K562 (cell line): ENCODE measurements around the gene TAF8. TPM values are rescaled to one million over a fixed set of nuclear protein-coding genes. Genes with fewer than 3 reads are reported as not detected.

ENCODE experiments used
- MEF2A ChIP-seq: IDR thresholded peaks from 2 replicates; pipeline ENCODE4 v1.6.1; 2011; ENCODE audit warnings: low read depth, mild to moderate bottlenecking, low read length, moderate library complexity; ENCODE audit not compliant: control insufficient read depth
- SLC30A9 ChIP-seq: fragments of 250-450 bp; sonication (Bioruptor Pico); IDR thresholded peaks from 2 replicates; pipeline ENCODE4 v1.8.0; 2022; ENCODE audit warnings: mild to moderate bottlenecking, moderate library complexity
- TCF7L2 ChIP-seq: fragments of 150-350 bp; IDR thresholded peaks from 2 replicates; pipeline ENCODE4 v1.6.1; 2016; ENCODE audit warnings: low read depth, mild to moderate bottlenecking, low read length, moderate library complexity
- UBTF ChIP-seq, 2 experiments: IDR thresholded peaks; 2 replicates each; pipeline ENCODE4 v1.6.1; 2012; ENCODE audit warnings: improper control_type of control experiment in 2 of 2, low read depth in 2 of 2, low read length in 2 of 2, borderline replicate concordance in 1 of 2
- ZNF277 ChIP-seq: fragments of 250-450 bp; sonication (Bioruptor Pico); IDR thresholded peaks from 2 replicates; pipeline ENCODE4 v1.8.0; 2022; ENCODE audit warnings: inconsistent platforms, mild to moderate bottlenecking, moderate library complexity, borderline replicate concordance
- polyA plus RNA-seq, 8 experiments: library from polyadenylated mRNA; depleted of rRNA in 4 of 8; stranded (reverse) in 5 of 8; unstranded in 3 of 8; fragments of >200 nt; fragmentation: Nextera tagmentation in 2 of 8; fragmentation: Illumina TruSeq in 1 of 8; extraction: Ambion mirVana in 2 of 8; extraction: Trizol in 1 of 8; gene quantifications; 2 replicates each; pipeline versions ENCODE4 v1.2.1 to v1.2.3, GENCODE V29; 2011 to 2014; ENCODE audit warnings: inconsistent platforms in 1 of 8, missing spikeins in 1 of 8
- total RNA-seq, 7 experiments: library from RNA; depleted of rRNA in 6 of 7; stranded (reverse); fragments of >200 nt in 6 of 7; fragmentation: Illumina TruSeq in 2 of 7; extraction: Trizol in 2 of 7; gene quantifications; 2 replicates each; pipeline versions ENCODE4 v1.2.1 to v1.2.3, GENCODE V29; 2011 to 2021; ENCODE audit warnings: low replicate concordance in 1 of 7
- TF ChIP-seq, protein P1 (sequence below): fragments of 450-650 bp; IDR thresholded peaks from one replicate; pipeline ENCODE4 v1.6.1; 2018; ENCODE audit warnings: mild to moderate bottlenecking, moderate library complexity; ENCODE audit not compliant: partially characterized antibody
- TF ChIP-seq, protein P2 (sequence below): sonication (generic); formaldehyde crosslinking; IDR thresholded peaks from 2 replicates; pipeline ENCODE4 v1.8.1; 2023; ENCODE audit warnings: mild to moderate bottlenecking, missing genetic modification reagents

Gene TAF8
- total and polyA plus RNA-seq, 9 of the 15 experiments (the other 6 are each of a cell fraction or from before 2014, with no cell fraction given), result 29.4 to 84.0 (median 52.6) TPM

DNA sequence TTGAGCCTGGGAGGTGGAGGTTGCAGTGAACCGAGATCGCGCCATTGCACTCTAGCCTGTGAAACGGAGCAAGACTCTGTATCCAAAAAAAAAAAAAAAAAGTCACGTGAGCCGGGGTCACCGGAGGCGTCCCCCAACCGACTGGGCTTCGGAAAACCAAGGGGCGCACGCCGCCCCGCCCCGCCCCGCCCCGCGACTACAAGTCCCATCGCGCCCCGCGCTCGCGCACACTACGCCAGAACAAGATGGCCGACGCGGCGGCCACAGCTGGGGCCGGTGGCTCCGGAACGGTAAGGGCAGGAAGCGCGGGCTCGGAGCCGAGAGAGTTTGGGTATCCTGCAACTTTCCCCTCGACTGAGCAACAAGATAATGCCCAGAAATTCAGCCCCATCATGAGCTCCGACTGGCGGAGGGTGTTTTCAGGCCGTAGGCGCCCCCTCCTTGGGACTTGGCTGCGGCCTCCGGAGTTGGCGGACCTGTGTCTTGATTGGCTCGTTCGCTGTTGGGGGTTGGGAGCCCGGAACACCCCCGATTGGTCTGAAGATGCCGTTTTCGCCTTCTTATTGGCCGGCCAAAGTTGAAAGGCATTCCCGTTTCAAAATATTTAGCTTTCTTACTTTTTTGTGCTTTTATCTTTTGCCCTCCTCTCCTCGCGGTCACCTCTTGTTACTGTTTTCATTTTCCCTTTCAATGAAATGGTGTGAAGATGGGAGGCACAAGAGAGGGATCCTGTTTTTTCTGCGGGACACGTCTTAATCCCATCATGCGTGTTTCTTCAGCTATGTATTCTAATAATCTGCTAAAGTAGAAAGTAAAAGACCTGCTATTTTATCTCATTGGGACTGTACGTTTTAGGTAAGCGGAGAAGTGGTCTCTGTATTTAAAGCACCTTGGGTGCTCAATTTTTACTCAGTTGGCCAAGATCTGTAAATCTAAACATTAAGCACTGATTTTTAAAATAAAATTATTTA, at the start of gene TAF8 (continued):
- TF ChIP-seq, protein P1, sequence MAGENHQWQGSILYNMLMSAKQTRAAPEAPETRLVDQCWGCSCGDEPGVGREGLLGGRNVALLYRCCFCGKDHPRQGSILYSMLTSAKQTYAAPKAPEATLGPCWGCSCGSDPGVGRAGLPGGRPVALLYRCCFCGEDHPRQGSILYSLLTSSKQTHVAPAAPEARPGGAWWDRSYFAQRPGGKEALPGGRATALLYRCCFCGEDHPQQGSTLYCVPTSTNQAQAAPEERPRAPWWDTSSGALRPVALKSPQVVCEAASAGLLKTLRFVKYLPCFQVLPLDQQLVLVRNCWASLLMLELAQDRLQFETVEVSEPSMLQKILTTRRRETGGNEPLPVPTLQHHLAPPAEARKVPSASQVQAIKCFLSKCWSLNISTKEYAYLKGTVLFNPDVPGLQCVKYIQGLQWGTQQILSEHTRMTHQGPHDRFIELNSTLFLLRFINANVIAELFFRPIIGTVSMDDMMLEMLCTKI, result no peak
- TF ChIP-seq ZNF277 (CRISPR knock-in tag) (no peak), MEF2A (no peak), TCF7L2 (peak; percentile 77; the same call in 1 of the 2 replicates), UBTF (IDR thresholded peaks at IDR 0.05; ENCODE audit: borderline replicate concordance in 1 of 2, low read depth in 2 of 2, low read length in 2 of 2) (no peak; a peak in 1 of 4 replicates), SLC30A9 (CRISPR knock-in tag) (no peak)
- TF ChIP-seq, protein P2, sequence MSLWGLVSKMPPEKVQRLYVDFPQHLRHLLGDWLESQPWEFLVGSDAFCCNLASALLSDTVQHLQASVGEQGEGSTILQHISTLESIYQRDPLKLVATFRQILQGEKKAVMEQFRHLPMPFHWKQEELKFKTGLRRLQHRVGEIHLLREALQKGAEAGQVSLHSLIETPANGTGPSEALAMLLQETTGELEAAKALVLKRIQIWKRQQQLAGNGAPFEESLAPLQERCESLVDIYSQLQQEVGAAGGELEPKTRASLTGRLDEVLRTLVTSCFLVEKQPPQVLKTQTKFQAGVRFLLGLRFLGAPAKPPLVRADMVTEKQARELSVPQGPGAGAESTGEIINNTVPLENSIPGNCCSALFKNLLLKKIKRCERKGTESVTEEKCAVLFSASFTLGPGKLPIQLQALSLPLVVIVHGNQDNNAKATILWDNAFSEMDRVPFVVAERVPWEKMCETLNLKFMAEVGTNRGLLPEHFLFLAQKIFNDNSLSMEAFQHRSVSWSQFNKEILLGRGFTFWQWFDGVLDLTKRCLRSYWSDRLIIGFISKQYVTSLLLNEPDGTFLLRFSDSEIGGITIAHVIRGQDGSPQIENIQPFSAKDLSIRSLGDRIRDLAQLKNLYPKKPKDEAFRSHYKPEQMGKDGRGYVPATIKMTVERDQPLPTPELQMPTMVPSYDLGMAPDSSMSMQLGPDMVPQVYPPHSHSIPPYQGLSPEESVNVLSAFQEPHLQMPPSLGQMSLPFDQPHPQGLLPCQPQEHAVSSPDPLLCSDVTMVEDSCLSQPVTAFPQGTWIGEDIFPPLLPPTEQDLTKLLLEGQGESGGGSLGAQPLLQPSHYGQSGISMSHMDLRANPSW (CRISPR knock-in tag), result no peak
